ENCODE measurements around the gene GHRH.

The GHRH gene

GRCh38 chr20:37207171-37207570 lies 54.4 kb downstream of the GHRH start:
- DNase-seq (ENCODE audit: low read depth), result no peak
- H3K4me3 ChIP-seq (ENCODE audit: control insufficient read depth, low read depth, low read length), result no peak overlapping the region
- no peak for TF ChIP-seq CTCF (conservative IDR thresholded peaks at IDR 0.05; ENCODE audit: control insufficient read depth, insufficient read depth, low read depth, low read length)

- H3K4me3 ChIP-seq (ENCODE audit: control insufficient read depth, low read depth, low read length), result no peak overlapping the region
- DNase-seq (ENCODE audit: low read depth), result no peak
- no peak for TF ChIP-seq CTCF (conservative IDR thresholded peaks at IDR 0.05; ENCODE audit: control insufficient read depth, insufficient read depth, low read depth, low read length)
These were observed 55.8 kb downstream of the GHRH start for GRCh38 chr20:37205794-37206193.

DNA sequence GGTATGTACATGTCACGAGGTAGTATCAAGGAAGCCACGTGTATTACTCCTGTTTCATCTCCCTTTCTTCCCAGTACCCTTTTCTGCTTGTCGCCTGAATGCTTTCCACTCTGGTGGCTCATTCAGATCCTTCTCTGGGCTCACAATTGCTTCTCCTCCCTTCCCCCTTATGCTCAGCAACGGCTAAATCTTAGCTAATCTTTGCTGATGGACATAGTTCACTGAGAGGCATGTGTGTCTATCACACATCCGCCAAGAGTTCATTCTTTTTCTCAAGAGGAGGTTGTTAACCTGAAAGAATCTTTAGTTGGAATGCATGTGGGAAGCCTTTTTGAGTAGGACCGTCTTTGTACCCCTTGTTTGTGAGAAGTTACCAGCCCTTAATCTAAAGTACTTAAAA lies 56.5 kb downstream of the GHRH start:
- no peak overlapping the region for H3K4me3 ChIP-seq (ENCODE audit: control insufficient read depth, low read depth, low read length)
- no peak for DNase-seq (ENCODE audit: low read depth)
- TF ChIP-seq CTCF (conservative IDR thresholded peaks at IDR 0.05; ENCODE audit: control insufficient read depth, insufficient read depth, low read depth, low read length), result no peak

DNA sequence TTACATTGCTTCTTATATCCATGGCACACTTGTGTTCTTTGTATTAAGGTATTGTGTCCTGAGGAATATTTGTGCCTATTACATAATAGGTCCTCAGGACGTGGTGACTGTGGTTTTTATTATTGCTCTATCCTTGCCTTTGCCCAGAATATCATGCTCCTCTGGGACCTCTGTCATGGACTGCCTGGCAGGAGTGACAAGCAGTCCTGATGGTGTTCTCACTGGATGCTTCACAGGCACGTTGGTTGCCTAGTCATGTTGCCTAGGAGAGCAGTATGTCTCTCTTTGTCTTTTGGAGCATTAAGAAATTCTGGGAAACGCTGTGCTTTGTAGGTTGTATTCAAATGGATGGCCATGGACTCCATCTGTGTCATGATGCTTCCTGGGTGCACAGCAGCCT lies 57.6 kb downstream of the GHRH start:
- H3K4me3 ChIP-seq (ENCODE audit: control insufficient read depth, low read depth, low read length), result no peak overlapping the region
- no peak for DNase-seq (ENCODE audit: low read depth)
- TF ChIP-seq CTCF (conservative IDR thresholded peaks at IDR 0.05; ENCODE audit: control insufficient read depth, insufficient read depth, low read depth, low read length), result no peak

DNA sequence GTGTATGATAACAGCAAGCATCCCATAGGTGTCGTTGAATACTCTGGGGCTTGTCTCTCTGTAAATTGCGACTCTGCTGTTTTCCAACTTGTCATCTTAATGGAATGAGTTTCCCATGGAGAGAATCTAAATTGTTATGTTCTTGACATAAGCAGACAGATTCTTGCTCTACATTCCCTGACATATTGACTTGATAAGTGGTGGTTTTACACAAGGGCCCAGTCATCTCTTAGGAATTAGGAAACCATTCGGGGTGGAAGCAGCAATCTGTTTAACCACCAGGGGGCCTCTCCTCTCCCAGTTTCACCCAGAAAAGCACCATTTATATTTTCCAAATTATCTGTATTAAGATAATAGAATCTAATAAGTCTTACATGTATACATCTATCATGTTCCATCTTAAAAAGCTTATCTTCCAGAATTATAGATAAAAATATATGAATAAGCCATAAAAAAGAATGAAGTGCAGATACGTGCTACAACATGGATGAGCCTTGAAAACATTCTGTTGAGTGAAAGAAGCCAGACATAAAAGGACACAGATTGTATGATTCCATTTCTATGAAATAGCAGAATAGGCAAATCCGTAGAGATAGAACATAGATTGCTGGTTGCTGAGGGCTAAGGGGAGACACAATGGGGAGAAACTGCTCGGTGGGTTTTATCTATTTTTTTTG lies 59.2 kb downstream of the GHRH start:
- peak; percentile 96 for DNase-seq (ENCODE audit: low read depth)
- TF ChIP-seq CTCF (conservative IDR thresholded peaks at IDR 0.05; ENCODE audit: control insufficient read depth, insufficient read depth, low read depth, low read length), result peak; percentile 86
- no peak overlapping the region for H3K4me3 ChIP-seq (ENCODE audit: control insufficient read depth, low read depth, low read length)

DNA sequence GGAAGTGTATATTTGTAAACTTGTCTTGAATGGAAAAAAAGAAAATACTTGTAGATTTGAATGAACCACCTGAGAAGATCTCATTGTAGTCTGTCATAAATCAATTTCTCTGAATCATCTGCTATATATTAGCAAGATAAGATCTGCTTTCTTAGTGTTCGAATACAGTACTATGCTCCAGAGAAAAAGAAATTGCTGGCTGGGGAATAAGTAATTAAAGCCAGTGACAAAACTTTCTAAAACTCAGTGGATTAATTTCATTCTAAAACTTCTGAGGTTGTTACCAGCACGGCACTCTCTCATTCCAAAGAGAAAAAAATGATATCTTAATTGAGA lies 59.8 kb downstream of the GHRH start:
- H3K4me3 ChIP-seq (ENCODE audit: control insufficient read depth, low read depth, low read length), result no peak overlapping the region
- DNase-seq (ENCODE audit: low read depth), result no peak
- TF ChIP-seq CTCF (conservative IDR thresholded peaks at IDR 0.05; ENCODE audit: control insufficient read depth, insufficient read depth, low read depth, low read length), result no peak
